Upper lobe of left lung (tissue), 4 donors: ENCODE results near the gene SCN4B.

Experiments used
- CTCF ChIP-seq, 6 experiments: fragments of 450-650 bp in 4 of 6; fragments of 200-600 bp in 2 of 6; sonication (generic) in 2 of 6; IDR thresholded peaks; one replicate each; pipeline ENCODE4 v1.5.1; 2016 to 2019; ENCODE audit warnings: antibody characterized with exemption in 6 of 6
- POLR2A ChIP-seq, 4 donors: fragments of 450-650 bp; IDR thresholded peaks; one replicate each; pipeline ENCODE4 v1.5.1; 2016 to 2017; ENCODE audit warnings: antibody characterized with exemption in 4 of 4, mild to moderate bottlenecking in 2 of 4

- TF ChIP-seq CTCF (IDR thresholded peaks at IDR 0.05) (no peak), POLR2A (IDR thresholded peaks at IDR 0.05) (no peak)
These were observed 4.7 kb upstream of the SCN4B start for GRCh38 chr11:118157186-118157895.
